OCI-LY3 (cell line): ENCODE data around the gene SHROOM1.

Experiments used
- H2AFZ ChIP-seq: fragments of 200-600, 300-600 bp; shearing (Covaris generic); 2 replicates; pipeline ENCODE4 v1.6.0; 2014; ENCODE audit warnings: antibody characterized with exemption, low read depth, low read length
- H3K27ac ChIP-seq: fragments of 200-600, 300-600 bp; sonication (generic); 2 replicates; pipeline ENCODE4 v1.5.1; 2014; ENCODE audit warnings: mild to moderate bottlenecking, low read length, moderate library complexity, mixed read lengths
- H3K27me3 ChIP-seq: fragments of 200-600, 300-600 bp; sonication (generic); 2 replicates; pipeline ENCODE4 v1.6.1; 2014; ENCODE audit warnings: low read depth, low read length, mixed read lengths
- H3K36me3 ChIP-seq: fragments of 200-600, 300-600 bp; sonication (generic); replicated peaks from 2 replicates; pipeline ENCODE3; 2014; ENCODE audit warnings: low read depth, low read length, mixed read lengths
- H3K4me1 ChIP-seq: fragments of 300-600, 200-600 bp; sonication (generic); 2 replicates; pipeline ENCODE4 v1.6.1; 2014; ENCODE audit warnings: low read length, mixed read lengths
- H3K4me2 ChIP-seq: fragments of 200-600, 300-600 bp; sonication (generic); 2 replicates; pipeline ENCODE4 v1.6.1; 2014; ENCODE audit warnings: low read length, mixed read lengths
- H3K4me3 ChIP-seq: fragments of 300-600, 200-600 bp; sonication (generic); 2 replicates; pipeline ENCODE4 v1.5.1; 2014; ENCODE audit warnings: antibody characterized with exemption, mild to moderate bottlenecking, low read length, moderate library complexity
- H3K79me2 ChIP-seq: fragments of 300-600, 200-600 bp; shearing (Covaris generic); 2 replicates; pipeline ENCODE4 v1.6.1; 2014; ENCODE audit warnings: mild to moderate bottlenecking, low read length, mixed read lengths
- H3K9ac ChIP-seq: fragments of 300-600, 200-600 bp; shearing (Covaris generic); 2 replicates; pipeline ENCODE4 v1.6.0; 2014; ENCODE audit warnings: mild to moderate bottlenecking, low read length, moderate library complexity
- H3K9me3 ChIP-seq: fragments of 200-600, 300-600 bp; shearing (Covaris generic); 2 replicates; pipeline ENCODE4 v1.6.1; 2014; ENCODE audit warnings: low read length, mixed read lengths; ENCODE audit not compliant: insufficient read depth
- H4K20me1 ChIP-seq: fragments of 200-600, 300-600 bp; sonication (generic); 2 replicates; pipeline ENCODE4 v1.6.1; 2016; ENCODE audit warnings: low read length, mixed read lengths; ENCODE audit not compliant: insufficient read depth
- CTCF ChIP-seq: fragments of 200-600, 300-600 bp; sonication (generic); IDR thresholded peaks from 2 replicates; pipeline ENCODE4 v1.5.1; 2014; ENCODE audit warnings: antibody characterized with exemption, low read length, low read depth
- EZH2phosphoT487 ChIP-seq: fragments of 200-600 bp; shearing (Covaris generic); IDR thresholded peaks from 2 replicates; pipeline ENCODE4 v1.6.1; 2018; ENCODE audit warnings: antibody characterized with exemption, mixed run types, low read depth

The SHROOM1 gene

GRCh38 chr5:132821350-132821749 lies 9.1 kb downstream of the SHROOM1 start:
- no peak overlapping the region for H3K4me2 ChIP-seq
- H3K36me3 ChIP-seq: no peaks in the 10 kb centered on the region
- TF ChIP-seq CTCF (no peak), EZH2phosphoT487 (no peak)
- no peak overlapping the region for H2AFZ ChIP-seq
- no peaks in the 10 kb centered on the region for H3K79me2 ChIP-seq
- no peak overlapping the region for H3K4me3 ChIP-seq
- no peak overlapping the region for H3K9ac ChIP-seq
- no peaks in the 10 kb centered on the region for H4K20me1 ChIP-seq
- H3K27ac ChIP-seq: no peak overlapping the region
- no peaks in the 10 kb centered on the region for H3K9me3 ChIP-seq
- H3K27me3 ChIP-seq: no peaks in the 10 kb centered on the region
- 0 out of 2 replicates have a peak, but pooled peaks cover 6% of the 10 kb centered on the region for H3K4me1 ChIP-seq

GRCh38 chr5:132820162-132820754 lies 10.2 kb downstream of the SHROOM1 start:
- Histone ChIP-seq H3K4me3 (peak overlapping the region; percentile 89), H3K4me1 (0 out of 2 replicates have a peak, but pooled peaks cover 6% of the 10 kb centered on the region), H2AFZ (peak overlapping the region; percentile 95), H3K36me3 (no peaks in the 10 kb centered on the region), H3K27ac (no peak overlapping the region), H4K20me1 (no peaks in the 10 kb centered on the region), H3K9me3 (no peaks in the 10 kb centered on the region), H3K9ac (peak overlapping the region; percentile 67), H3K79me2 (no peaks in the 10 kb centered on the region), H3K27me3 (no peaks in the 10 kb centered on the region), H3K4me2 (peak overlapping the region; percentile 87)
- TF ChIP-seq EZH2phosphoT487 (no peak), CTCF (peak; percentile 80)

GRCh38 chr5:132819468-132819867 lies 11.0 kb downstream of the SHROOM1 start:
- no peaks in the 10 kb centered on the region for H3K79me2 ChIP-seq
- H3K27me3 ChIP-seq: no peaks in the 10 kb centered on the region
- H4K20me1 ChIP-seq: no peaks in the 10 kb centered on the region
- H2AFZ ChIP-seq: peak overlapping the region; percentile 95
- H3K4me2 ChIP-seq: peak overlapping the region; percentile 87
- H3K4me3 ChIP-seq: peak overlapping the region; percentile 89
- no peaks in the 10 kb centered on the region for H3K36me3 ChIP-seq
- no peak for TF ChIP-seq EZH2phosphoT487
- no peak for TF ChIP-seq CTCF
- 0 out of 2 replicates have a peak, but pooled peaks cover 6% of the 10 kb centered on the region for H3K4me1 ChIP-seq
- no peaks in the 10 kb centered on the region for H3K9me3 ChIP-seq
- peak overlapping the region; percentile 67 for H3K9ac ChIP-seq
- no peak overlapping the region for H3K27ac ChIP-seq

GRCh38 chr5:132817011-132817410 lies 13.4 kb downstream of the SHROOM1 start:
- Histone ChIP-seq H3K4me1 (0 out of 2 replicates have a peak, but pooled peaks cover 6% of the 10 kb centered on the region), H3K27ac (no peak overlapping the region), H3K27me3 (0 out of 2 replicates have a peak, but pooled peaks cover 4% of the 10 kb centered on the region), H3K4me3 (no peak overlapping the region), H4K20me1 (no peaks in the 10 kb centered on the region), H2AFZ (no peak overlapping the region), H3K9me3 (no peaks in the 10 kb centered on the region), H3K36me3 (no peaks in the 10 kb centered on the region), H3K79me2 (no peaks in the 10 kb centered on the region), H3K4me2 (no peak overlapping the region), H3K9ac (no peak overlapping the region)
- no peak for TF ChIP-seq CTCF
- TF ChIP-seq EZH2phosphoT487: no peak
